NCI-H2196 treated with DMSO at 0.1 percent for 48 hours (cell line): ENCODE data around the gene VSNL1.

Source experiments
- DNase-seq: peaks from one replicate; lab custom pipeline; 2025; ENCODE audit not compliant: unreplicated experiment; lab: John Stamatoyannopoulos, UW

The VSNL1 gene

DNA sequence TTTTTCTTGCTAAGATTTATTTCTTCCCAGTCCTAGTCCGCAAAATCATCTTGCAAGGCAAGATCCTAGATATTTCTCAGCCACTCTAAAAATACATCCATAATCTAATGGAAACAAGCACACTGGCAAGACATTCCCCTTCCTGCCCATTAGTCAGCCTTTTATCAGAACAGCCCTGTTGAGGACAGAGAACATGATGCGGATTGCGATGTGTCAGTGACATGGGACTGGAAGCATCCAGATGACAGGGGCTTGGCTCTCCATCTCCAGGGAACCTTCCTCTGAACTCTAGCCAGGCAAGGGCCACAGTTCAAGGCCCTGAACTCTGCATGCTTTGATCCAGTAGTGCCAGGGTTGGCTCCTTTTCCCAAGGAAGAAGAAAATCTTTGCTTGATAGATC is 70.0 kb downstream of the VSNL1 start:
- DNase-seq: no peak

DNA sequence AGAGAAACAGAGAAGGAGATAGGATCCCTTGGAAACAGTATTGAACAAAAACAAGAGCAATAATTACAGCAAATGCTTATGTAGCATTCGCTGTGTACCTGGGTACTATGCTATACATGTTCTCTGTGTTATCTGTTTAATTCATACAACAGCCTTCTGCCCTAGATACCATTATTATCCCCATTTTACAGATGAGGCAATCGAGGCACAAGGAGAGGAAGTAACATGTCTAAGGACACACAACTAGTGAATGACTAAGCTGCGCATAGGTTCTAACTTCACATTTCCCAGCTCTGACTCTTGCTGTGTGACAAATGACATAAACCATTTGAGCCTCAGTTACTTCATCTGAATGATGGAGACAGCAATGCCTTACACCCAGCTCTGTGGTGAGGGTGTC is 70.5 kb downstream of the VSNL1 start:
- DNase-seq: no peak

DNA sequence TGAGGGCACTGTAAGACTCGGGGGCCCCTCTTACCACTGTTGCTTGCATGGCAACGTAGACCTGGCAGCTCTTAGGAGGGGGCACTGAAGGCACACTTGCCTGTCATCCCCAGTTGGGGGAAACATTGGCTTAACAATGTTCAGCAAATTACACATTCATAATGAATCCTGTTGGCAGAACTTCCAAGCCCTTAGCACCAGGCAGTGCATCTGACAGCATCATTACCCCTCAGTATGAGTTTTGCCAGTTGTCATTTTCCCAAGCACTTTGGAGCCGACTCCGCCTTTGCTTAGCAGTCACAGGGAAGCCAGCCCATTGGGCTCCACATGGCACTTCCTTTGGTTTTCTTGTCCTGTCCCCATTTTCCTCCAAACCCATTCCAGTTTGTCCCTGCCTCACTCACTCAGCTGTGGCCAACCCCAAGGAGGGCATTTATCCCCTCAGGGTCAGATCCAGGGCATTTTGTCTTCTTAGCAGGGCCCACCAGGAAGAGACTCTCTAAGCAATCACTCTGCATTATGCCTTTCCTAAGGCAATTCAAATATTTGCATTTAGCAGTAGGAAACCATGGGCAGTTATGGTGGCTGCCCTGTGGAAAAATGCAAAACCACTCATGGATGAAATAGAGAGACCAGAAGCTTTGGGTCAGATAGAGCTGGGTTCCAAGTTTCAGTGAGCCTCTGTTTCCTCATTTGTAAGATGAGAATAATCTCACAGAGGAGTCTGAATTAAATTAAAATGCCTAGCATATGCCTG is 73.9 kb downstream of the VSNL1 start:
- no peak for DNase-seq

DNA sequence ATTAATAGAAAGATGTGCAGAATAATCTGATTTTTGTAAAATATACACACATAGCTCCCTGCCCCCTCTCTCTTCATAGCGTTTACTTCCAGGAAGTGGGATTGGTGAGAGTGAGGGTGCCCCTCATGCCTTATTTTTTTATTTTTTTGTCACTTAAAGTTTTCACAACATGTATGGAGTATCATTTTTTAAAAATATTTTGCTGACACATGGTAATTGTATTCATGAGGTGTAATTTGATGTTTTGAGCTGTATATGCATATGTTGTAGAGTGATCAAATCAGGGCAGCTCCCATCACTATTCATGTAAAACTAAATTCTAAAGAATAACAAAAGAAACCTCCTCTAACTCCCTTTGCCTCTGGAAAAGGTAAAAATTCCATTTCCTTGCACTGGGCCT is 74.7 kb downstream of the VSNL1 start:
- no peak for DNase-seq

DNA sequence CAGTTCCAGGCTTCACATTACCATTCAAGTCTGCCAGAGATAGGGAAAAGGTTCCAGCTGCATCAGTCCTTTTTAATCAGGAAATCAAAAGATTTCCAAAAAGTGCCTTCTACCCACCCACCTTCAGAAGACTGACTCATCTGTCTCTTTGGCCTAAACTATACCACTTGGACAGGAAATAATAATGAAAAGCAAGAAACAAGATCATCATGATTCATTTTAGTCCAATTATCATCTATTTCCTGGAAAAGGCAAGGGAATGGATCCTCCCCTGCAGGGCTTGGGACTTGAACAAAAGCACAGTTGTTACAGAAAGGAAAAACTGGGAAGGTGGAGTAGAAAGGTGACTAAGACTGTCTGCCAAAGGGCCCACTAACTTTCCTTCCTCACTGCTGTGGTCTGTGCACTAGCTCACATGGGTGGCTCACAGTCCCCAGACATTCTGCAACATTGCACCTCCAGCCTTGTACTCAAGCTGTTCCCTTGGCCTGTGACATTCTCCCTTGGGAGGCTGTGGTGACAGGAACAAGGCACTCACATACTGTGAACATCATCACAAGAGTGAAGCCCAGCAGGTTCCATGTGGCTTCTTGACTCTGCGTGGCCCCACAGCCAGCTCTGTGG is 75.3 kb downstream of the VSNL1 start:
- DNase-seq: no peak

DNA sequence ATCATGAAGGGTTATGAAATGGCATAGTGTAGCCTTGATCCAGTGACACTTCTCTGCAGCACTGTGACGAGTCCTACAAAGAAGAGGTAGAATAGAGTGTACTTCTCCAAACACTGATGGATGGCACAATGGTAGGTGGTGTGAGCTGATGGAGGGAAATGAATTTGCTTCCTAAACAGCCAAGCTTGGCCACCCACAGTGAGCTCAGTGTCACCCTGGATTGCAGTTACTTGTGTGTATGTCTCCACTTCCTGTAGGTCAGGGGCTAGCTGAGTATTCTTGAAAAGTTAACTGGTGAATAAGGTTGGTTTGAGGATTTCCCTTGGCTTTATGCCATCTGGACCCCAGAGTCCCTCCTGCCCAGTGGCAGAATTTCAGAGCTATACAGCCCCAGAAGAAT is 75.9 kb downstream of the VSNL1 start:
- no peak for DNase-seq

DNA sequence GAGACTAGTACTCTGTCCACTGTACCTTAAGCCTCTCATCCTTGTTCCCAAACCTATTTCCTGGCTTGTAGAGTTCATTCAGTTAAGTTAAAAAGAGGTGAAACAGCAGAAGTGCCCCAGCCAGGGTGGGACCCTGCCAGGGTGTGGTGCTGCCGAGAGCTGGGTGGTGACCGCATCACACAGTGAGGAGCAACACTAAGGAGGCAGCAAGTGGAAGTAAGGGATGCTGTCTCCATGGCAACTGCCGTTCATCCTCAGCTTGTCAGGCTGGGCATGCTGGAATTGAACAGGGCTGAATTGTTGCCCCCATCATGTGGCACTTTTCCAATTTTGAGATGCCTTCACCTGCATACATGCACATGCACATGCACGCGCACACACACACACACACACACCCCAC is 77.0 kb downstream of the VSNL1 start:
- no peak for DNase-seq

DNA sequence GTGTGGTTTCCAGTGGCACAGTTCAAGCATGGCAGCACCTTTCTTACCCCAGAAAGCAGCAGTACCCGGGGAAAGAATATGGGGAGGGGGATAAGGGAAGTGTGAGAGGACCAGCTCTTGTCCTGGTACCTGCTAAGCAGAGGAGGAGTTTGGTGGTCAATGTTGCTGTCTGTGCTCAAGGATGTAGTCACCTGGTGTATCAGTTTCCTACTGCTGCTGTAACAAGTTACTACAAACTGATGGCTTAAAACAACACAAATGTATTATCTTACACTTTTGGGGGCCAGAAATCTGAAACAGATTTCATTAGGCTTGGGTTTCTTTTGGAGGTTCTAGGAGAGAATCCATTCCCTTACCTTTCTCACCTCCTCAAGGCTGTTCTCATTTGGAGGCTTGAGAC is 77.5 kb downstream of the VSNL1 start:
- DNase-seq: no peak

DNA sequence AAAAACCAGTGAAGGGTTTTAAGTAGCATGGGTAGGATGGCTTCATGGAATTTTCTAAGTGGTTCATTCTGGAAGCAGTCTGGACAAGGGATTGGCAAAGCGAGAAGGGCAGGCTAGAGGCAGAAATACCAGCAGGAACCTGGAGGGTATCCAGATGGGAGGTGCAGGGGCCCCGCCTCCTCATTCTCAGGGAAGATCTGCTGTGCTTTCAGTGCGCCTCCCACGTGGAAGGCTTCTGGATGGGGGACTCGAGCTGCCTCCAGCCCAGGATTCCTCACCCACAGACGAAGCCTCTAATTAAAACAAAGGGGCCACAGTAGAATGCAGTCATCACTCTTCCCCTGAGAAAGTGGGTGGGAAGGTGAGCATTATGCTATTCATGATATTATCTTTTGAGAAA is 79.8 kb downstream of the VSNL1 start:
- no peak for DNase-seq

DNA sequence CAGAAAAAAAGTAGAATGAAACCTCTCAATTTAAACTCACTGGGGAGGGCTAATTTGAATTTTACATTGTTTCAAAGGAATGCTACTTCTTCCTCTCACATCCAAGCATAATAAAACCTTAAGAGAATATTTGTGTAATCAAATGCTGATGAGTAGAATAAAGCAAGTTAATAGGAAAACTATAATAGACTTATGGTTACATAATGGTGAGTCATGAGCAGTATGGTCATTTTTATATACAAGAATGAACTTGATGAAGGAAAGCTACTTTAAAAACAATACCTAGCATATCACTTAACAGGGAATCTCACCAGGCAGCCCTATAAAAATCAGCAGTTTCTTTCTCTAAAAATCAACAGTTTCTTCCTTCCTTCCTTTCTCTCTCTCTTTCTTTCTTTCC is 80.3 kb downstream of the VSNL1 start:
- no peak for DNase-seq

DNA sequence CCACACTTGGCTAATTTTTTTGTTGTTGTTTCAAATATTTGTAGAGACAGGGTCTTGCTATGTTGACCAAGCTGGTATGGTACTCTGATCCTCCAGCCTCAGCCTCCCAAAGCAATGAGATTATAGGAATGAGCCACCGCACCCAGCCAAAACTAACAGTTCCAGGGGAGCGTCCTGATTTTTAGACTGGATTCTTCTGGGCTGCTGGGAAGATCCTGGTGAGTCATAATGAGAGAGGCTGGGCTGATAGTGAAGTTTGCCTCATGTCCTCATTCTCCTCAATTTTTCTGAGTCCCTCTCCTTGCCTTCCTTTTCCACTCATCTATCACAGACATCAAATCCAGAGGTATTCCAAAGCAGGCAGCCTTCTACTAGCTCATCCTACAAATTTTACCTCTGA is 81.3 kb downstream of the VSNL1 start:
- DNase-seq: no peak

DNA sequence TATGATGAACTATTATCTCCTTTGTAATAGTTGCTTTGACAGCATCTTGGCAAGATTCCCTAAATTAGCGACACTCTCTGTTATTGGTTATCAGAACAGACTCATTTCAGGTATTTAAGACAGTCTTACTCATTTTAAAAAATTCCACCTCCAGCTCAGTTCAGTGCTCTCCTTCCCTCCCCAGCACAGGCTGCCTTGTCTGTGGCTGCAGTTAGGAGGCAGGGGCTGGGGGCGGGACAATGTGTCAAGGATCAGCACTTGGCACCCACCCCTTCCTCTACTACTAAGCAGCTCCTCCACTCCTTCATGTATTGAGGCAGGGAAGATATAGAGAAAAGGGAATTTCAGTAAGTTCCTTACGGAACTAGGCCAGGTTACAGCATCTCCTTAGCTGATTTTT is 85.0 kb downstream of the VSNL1 start:
- no peak for DNase-seq

DNA sequence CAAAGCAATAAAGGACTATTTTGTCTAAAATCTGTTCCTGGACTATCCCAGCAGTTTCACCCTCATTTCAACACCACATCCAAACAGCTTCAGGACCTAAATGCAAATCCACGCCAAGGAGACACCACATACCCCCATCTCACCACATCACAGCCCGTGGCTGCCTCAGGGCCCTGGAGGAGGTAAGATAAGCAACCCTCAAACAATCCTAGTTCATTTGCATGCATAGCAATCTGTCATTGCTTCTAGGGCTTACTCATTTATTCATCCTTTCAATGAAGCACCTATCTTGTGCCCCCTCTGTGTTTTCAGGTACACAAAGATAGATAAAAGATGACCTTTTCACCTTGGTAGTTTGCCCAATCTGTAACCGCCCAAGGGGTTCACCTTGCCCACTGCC is 86.5 kb downstream of the VSNL1 start:
- DNase-seq: no peak

DNA sequence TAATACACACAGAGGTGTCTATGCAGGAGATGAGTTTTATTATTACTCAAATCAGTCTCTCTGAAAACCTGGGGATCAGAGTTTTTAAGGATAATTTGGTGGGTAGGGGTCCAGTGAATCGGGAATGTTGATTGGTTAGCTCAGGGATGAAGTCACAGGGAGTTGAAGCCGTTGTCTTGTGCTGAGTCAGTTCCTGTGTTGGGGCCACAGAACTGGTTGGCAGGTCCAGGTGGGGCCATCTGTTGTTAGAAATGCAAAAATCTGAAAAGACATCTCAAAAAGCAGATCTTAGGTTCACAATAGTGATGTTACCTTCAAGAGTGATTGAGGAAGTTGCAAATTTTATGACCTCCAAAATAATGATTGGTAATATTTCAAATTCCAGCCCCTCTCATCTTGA is 86.9 kb downstream of the VSNL1 start:
- DNase-seq: no peak

DNA sequence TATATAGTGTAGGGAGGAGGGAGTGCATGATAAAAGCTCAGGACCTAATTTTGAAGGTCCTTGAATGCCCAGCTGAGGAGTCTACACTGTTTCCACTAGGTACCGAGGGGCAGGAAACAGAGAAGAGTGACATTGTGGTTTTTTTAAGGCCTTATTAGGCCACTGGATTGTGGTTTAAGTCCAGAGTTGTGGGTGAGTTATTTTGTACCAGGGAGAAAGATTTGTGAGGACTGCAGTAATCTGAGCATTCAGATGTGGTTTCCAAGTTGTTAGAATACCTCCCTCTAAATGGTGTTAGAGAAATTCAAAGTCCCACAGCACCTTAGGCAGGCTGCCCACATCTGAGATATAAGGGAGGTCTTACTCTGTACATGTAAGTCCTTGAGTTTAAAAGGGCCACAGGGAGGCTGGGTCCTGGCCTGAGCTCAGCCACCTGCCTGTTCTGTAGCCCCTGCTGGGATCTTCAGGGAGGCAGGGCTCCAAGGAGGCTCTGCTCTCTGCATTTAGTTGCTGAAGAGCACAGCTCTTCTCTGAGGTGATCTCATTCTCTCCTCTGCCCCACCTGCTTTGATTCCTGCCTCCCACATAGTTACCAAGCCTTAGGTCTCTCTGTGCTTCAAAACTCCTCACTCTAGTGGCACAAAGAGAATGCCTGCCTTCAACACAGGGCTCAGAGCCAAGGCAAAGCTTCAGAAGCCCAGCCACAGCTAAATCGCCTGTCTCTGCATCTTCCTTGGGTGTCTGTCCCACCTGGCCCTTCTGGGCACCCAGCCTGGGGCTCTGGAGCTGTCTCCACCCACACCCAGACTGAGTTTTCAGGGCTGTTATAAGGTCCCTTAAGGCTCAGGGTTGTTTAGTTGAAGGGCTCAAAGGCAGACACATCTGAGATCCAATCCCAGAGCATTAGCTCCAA is 88.1 kb downstream of the VSNL1 start:
- no peak for DNase-seq

DNA sequence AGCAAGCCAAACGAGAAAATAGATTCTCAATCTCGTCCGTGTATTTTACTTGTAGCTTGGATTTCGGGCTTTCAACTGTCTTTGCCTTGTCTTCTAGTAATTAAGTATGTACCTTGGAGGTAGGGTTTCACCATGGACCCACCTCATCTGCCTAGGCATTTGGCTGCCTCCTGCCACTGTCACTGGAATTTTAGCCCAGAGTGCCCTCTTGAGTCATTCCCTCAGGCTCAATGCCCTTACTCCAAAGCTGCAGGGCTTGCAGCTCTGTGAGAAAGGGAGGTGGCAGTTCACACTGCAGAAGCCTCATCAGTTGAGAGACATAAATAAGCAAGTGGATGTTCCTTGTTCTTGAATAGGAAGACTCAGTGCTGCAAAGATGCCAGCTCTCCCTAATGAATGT is 89.6 kb downstream of the VSNL1 start:
- DNase-seq: no peak

DNA sequence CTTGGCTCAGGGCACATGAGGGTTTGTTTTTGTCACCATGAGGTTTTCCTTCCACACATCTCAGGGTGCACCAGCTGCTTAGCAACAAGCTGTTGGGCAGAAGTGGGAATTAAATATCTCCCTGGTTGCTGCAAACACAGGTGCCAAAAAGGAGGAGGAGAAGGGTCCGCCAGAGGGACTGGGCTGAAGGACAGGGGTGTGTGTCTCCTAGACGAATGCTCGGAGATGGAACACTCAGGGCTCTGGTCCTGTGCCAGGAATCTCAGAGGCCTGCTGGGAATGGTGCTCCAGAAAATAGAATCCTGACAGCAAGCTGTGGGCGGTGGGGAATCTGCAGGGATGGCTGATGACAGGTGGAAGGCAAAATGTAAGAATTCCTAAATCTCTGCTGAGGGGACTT is 94.5 kb downstream of the VSNL1 start:
- DNase-seq: no peak

DNA sequence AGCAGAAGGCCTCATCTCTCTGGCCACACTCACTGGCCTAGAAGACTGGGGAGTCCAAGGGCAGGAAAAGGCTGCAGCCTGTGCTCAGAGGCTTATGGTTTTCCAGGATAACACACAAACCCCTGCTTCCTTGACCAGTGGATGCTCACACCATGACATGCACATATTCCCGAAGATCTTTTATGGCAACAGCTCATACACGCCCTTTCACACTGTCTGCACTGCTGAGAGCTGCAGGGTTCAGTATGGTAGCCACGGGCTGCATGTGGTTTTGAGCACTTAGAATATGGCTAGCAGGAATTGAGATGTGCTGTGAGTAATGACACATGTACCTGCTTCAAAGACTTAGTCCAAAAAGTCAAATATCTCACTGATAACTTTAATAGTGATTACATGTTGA is 95.8 kb downstream of the VSNL1 start:
- DNase-seq: no peak

DNA sequence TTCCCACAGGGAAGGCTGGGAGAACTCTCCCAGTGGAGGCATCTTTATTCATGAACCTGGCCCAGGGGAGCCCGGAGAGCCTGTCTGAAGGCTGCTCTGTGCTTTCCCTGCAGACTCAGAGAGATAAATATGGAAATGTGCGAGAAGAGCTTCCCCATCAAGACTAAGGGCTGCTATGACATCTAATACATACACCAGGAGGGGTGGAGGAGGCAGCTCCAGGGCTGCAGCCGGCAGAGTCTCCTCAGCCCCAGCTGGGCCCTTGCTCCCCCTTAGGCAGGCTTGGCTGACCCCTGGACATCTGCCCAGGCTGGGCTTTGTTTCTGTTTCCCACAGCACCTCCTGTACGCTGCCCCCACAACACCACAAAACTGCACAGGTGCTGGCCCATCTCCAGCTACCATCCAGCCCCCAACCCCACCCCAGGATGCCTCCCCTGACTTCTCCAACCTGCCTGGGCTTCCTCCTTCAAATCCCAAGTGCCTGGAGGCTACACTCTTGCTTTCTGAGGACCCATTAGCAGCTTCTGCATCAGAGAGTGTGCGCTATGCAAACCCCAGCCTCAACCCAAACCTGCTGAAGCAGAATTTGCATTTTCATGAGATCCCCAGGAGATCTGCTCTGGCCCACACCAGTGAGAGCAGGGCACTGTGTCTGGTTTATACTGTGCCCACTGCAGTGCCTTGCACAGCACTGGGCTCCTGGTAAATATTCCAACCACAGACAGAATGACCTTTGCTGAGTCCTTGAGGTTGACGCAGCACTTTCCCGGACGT is 96.8 kb downstream of the VSNL1 start:
- DNase-seq: no peak

DNA sequence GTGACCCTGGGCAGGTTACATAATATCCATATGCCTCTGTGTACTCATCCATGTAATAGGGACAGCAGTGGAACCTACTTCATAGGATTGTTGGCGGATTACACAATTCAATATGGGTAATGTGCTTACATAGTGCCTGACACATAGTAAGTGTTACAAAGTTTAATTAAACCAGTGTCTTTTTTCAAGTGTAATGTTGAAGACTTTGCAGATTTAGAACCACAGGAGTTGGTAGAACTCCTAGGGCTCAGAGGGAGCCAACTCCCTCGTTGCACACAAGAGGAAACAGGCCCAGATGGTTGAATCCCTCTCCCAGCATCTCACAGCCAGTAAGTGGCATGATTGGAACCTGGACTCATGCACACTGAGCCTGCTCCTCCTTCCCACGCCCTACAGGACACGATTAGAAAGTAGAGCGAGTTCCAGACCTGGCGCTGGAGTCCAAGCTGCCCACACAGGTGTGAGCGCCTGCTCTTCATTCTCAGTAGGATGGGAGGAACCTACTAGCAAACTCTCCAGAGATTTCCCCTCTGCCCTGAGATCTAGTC is 97.8 kb downstream of the VSNL1 start:
- DNase-seq: no peak

DNA sequence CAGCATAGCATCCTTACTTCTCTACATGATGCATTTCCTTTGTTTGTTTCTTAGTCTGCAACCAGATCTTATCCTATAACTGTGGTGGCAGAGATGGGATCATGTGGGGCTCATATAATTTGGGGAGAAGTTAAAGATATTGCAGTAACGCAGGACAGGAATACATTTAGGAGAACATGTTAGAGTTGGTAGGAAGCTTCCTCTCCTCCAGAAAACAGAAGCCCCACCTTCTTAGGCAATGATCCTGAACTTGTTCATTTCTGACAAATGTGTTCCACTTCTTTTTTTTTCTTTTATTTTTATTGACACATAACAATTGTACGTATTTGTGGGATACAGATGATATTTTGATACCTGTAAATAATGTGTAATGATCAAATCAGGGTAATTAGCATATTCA is 99.9 kb downstream of the VSNL1 start:
- no peak for DNase-seq
